ENCODE data around the gene MMP23B.
"Not testable (repeated sequence)": the region's sequence is repeated elsewhere in the genome, so short reads cannot be mapped to it uniquely, and the experiment has no call there.

MMP23B gene

GRCh38 chr1:1671365-1672119 is 39.6 kb downstream of the MMP23B start:
- Histone ChIP-seq H3K27ac (no peak overlapping the region), H3K27me3 (no peaks in the 10 kb centered on the region), H3K36me3 (peaks cover 63% of the 10 kb centered on the region)

DNA sequence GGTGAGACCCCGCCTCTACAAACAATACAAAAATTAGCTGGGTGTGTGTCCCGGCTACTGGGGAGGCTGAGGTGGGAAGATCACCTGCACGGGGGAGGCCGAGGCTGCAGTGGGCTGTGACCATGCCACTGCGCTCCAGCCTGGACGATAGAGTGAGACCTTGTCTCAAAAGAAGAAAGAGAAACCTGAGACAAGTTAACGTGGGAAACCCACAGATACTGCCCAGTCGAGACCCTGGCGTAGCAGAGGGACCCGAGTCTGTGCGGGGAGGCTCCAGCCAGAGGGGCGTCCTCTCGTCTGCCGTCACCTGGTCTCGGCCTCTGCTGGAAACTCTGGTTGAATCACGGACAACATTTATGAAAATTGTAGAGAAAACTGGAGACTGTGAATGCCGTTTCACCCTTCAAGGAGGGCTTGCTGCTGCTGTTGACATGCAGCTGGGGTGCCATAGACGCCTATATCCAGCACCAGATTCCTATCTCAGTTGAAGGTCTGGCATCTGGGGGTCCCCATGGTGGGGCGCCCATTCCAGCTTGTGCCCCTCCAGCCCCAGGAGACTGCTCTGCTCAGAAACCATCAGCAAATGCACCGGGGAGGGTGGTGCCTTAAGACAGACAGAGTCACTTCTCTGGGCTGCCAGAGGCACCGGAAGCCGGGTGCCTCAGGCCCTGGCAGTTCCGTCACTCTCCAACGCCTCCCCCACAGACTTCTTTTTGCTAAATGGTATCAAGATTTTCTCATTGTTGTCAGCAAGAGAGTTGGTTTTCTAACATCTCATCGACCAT is 40.4 kb downstream of the MMP23B start:
- Histone ChIP-seq H3K36me3 (peaks cover 60% of the 10 kb centered on the region), H3K27ac (no peak overlapping the region), H3K4me3 (ENCODE audit: low read depth in 1 of 2, low read length in 1 of 2) (no peak overlapping the region), H3K27me3 (no peaks in the 10 kb centered on the region), H3K4me1 (ENCODE audit: control insufficient read depth in 1 of 2, insufficient read depth in 1 of 2, low read depth in 1 of 2, low read length in 1 of 2) (peaks cover 0 to 5% of the 10 kb centered on the region in 2 experiments), H3K9me3 (no peaks in the 10 kb centered on the region)
- no peak for TF ChIP-seq CTCF (IDR thresholded peaks at IDR 0.05)

More at GRCh38 chr1:1671365-1672119, 39.6 kb downstream of the MMP23B start:
- TF ChIP-seq CTCF (IDR thresholded peaks at IDR 0.05): no peak
- Histone ChIP-seq H3K4me1 (ENCODE audit: control insufficient read depth in 1 of 2, insufficient read depth in 1 of 2, low read depth in 1 of 2, low read length in 1 of 2) (peaks cover 0 to 5% of the 10 kb centered on the region in 2 experiments), H3K4me3 (ENCODE audit: low read depth in 1 of 2, low read length in 1 of 2) (no peak overlapping the region), H3K9me3 (no peaks in the 10 kb centered on the region)

- H3K9me3 ChIP-seq; H3K4me1 ChIP-seq (ENCODE audit: control insufficient read depth in 1 of 2, insufficient read depth in 1 of 2, low read depth in 1 of 2, low read length in 1 of 2); H3K27me3 ChIP-seq; H3K4me3 ChIP-seq (ENCODE audit: low read depth in 1 of 2, low read length in 1 of 2); H3K27ac ChIP-seq: not testable (repeated sequence)
- peaks cover 37% of the 10 kb centered on the region for H3K36me3 ChIP-seq
These were observed 42.8 kb downstream of the MMP23B start for GRCh38 chr1:1674806-1675205.

DNA sequence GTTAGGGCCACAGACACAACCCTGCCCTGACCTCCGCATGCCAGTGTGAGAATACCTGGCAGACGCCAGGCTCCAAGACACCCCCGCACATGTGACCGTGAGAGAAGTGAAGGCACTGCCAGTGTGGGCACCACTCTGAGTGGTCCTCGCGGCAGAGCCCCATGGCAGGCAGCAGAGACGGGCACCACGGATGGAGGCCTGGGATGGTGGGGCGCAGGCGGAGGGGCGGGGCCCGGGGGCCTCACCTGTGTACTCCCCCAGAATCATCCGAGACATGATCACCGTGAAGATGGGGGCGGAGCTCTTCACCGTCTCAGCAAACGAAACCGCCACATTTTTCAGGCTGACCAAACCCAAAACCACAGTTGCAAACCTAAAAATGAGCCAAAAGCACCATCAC is 43.2 kb downstream of the MMP23B start:
- H3K9me3 ChIP-seq; H3K27ac ChIP-seq; H3K4me1 ChIP-seq (ENCODE audit: control insufficient read depth in 1 of 2, insufficient read depth in 1 of 2, low read depth in 1 of 2, low read length in 1 of 2); H3K4me3 ChIP-seq (ENCODE audit: low read depth in 1 of 2, low read length in 1 of 2); H3K27me3 ChIP-seq: not testable (repeated sequence)
- peaks cover 33% of the 10 kb centered on the region for H3K36me3 ChIP-seq

GRCh38 chr1:1676087-1676486 is 44.1 kb downstream of the MMP23B start:
- H3K9me3 ChIP-seq; H3K4me1 ChIP-seq (ENCODE audit: control insufficient read depth in 1 of 2, insufficient read depth in 1 of 2, low read depth in 1 of 2, low read length in 1 of 2); H3K27ac ChIP-seq; H3K27me3 ChIP-seq; H3K4me3 ChIP-seq (ENCODE audit: low read depth in 1 of 2, low read length in 1 of 2): not testable (repeated sequence)
- H3K36me3 ChIP-seq: peaks cover 24% of the 10 kb centered on the region

DNA sequence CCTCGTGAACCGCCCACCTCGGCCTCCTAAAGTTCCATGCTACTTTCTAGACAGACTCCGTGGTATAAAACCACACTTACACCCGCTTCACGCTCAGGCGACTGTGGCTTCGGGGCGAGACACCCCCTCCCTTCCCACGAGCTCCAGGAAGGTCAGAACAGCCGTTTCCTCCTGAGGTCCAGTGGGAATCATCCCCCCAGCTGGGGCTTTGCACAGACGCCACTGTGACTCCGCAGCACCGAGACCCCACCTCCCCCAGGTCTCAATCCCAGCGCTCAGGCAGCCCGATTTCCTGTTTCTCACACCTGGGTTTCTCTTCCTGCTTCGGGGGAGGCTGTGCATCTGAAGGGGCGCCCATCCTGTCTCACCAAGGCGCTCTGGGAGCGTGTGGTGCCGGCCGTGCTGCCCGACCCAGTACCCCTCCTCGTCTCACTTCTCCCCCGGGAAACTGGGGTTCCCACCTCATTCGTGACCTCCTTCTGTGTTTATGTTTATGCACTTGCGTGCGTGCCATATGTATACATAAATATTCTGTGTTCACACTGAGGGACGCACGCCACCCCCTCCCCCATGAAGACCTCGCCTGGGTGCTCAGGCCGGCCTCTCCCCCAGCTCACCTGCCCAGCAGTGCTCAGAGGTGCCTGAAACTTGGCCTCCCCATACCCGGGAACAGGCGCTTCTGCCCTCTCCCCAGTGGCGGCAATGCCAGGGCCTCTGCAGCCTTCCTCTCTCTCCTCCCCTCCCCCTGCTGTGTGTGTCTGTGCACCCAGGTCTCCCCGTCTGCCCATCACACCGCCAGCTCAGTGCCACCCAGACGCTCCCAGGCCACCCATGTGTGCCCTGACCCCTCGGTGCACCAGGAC is 46.0 kb downstream of the MMP23B start:
- no peak for TF ChIP-seq CTCF (IDR thresholded peaks at IDR 0.05)
- Histone ChIP-seq H3K4me1 (ENCODE audit: control insufficient read depth in 1 of 2, insufficient read depth in 1 of 2, low read depth in 1 of 2, low read length in 1 of 2) (peaks cover 0 to 5% of the 10 kb centered on the region in 2 experiments), H3K9me3 (no peaks in the 10 kb centered on the region), H3K36me3 (peaks cover 14% of the 10 kb centered on the region), H3K27ac (no peak overlapping the region), H3K4me3 (ENCODE audit: low read depth in 1 of 2, low read length in 1 of 2) (no peak overlapping the region), H3K27me3 (no peaks in the 10 kb centered on the region)
